SU-DHL-6 (cell line): ENCODE results near the gene KPNA4.

Experiments
- H2AFZ ChIP-seq: fragments of 200-600 bp; sonication (generic); 2 replicates; pipeline ENCODE4 v1.6.1; 2014; ENCODE audit warnings: low read depth, mild to moderate bottlenecking, moderate library complexity, mixed read lengths, antibody characterized with exemption, low read length; ENCODE audit not compliant: severe bottlenecking
- H3F3A ChIP-seq: fragments of 200-600 bp; shearing (Covaris generic); 2 replicates; pipeline ENCODE4 v1.6.0; 2016; ENCODE audit warnings: antibody characterized with exemption, mild to moderate bottlenecking; ENCODE audit not compliant: insufficient read depth
- H3K27ac ChIP-seq: fragments of 200-600 bp; sonication (generic); 2 replicates; pipeline ENCODE4 v1.5.1; 2016; ENCODE audit warnings: low read depth, mild to moderate bottlenecking, low read length, moderate library complexity, mixed read lengths
- H3K27me3 ChIP-seq: fragments of 200-600 bp; sonication (generic), shearing (Covaris generic); 2 replicates; pipeline ENCODE4 v1.6.0; 2014; ENCODE audit warnings: mild to moderate bottlenecking, low read length
- H3K36me3 ChIP-seq: fragments of 200-600 bp; sonication (generic); 2 replicates; pipeline ENCODE4 v1.6.1; 2014; ENCODE audit warnings: mild to moderate bottlenecking, low read length, mixed read lengths
- H3K4me2 ChIP-seq: fragments of 300-600, 200-600 bp; shearing (Covaris generic), sonication (generic); 2 replicates; pipeline ENCODE4 v1.6.0; 2014; ENCODE audit warnings: low read length, low read depth, mild to moderate bottlenecking; ENCODE audit not compliant: poor library complexity, severe bottlenecking
- H3K4me3 ChIP-seq: fragments of 200-600 bp; sonication (generic); 2 replicates; pipeline ENCODE4 v1.5.1; 2014; ENCODE audit warnings: antibody characterized with exemption, low read length, mild to moderate bottlenecking, mixed read lengths; ENCODE audit not compliant: insufficient read depth, poor library complexity, severe bottlenecking
- H3K79me2 ChIP-seq: fragments of 200-600 bp; sonication (generic); 2 replicates; pipeline ENCODE4 v1.6.1; 2014; ENCODE audit warnings: mild to moderate bottlenecking, low read length, moderate library complexity; ENCODE audit not compliant: insufficient read depth
- H3K9ac ChIP-seq: fragments of 200-600 bp; sonication (generic); 2 replicates; pipeline ENCODE4 v1.7.0; 2014; ENCODE audit warnings: mild to moderate bottlenecking, low read length
- H3K9me2 ChIP-seq: fragments of 200-600 bp; sonication (generic); replicated peaks from 2 replicates; pipeline ENCODE4 v1.6.1; 2014; ENCODE audit warnings: low read length; ENCODE audit not compliant: insufficient read depth
- H3K9me3 ChIP-seq: fragments of 200-600 bp; sonication (generic); 2 replicates; pipeline ENCODE4 v1.6.1; 2014; ENCODE audit warnings: low read length, mixed read lengths; ENCODE audit not compliant: insufficient read depth
- H4K20me1 ChIP-seq: fragments of 200-600 bp; sonication (generic); 2 replicates; pipeline ENCODE4 v1.6.1; 2014; ENCODE audit warnings: low read depth, mild to moderate bottlenecking, antibody characterized with exemption, low read length, moderate library complexity, mixed read lengths
- CTCF ChIP-seq: fragments of 200-600 bp; sonication (generic); IDR thresholded peaks from one replicate; pipeline ENCODE4 v1.5.1; 2017; ENCODE audit warnings: antibody characterized with exemption, mild to moderate bottlenecking, low read length, moderate library complexity; ENCODE audit not compliant: insufficient read depth, poor library complexity, severe bottlenecking
- EZH2phosphoT487 ChIP-seq: fragments of 200-600 bp; sonication (generic), shearing (Covaris generic); conservative IDR thresholded peaks from 2 replicates; pipeline ENCODE4 v1.6.1; 2018; ENCODE audit warnings: mild to moderate bottlenecking, antibody characterized with exemption, low read length, moderate library complexity, mixed read lengths

Gene KPNA4

DNA sequence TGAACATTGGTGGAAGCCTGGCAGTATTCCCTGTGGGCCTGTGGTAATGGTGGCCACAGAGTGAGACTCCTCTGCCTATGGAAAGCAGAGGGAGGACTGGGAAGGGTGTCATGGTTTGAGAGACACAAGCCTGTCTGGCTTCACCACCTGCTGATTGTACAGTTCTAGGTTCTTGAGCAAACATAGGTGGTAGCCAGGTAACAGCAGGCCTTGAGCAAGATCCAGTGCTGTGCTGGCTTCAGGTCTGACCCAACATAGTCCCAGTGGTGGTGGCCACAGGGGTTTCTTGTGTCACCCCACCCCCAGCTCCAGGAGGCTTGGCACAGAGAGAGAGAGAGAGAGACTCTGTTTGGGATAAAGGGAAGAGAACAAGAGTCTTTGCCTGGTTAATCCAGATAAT lies 22.7 kb upstream of the KPNA4 start:
- Histone ChIP-seq H3K9me2 (no peaks in the 10 kb centered on the region; the same call in 1 of the 2 replicates), H3K4me3 (no peak overlapping the region), H2AFZ (no peak overlapping the region), H3K27ac (no peak overlapping the region), H3K27me3 (no peaks in the 10 kb centered on the region), H3K9me3 (no peaks in the 10 kb centered on the region), H4K20me1 (no peaks in the 10 kb centered on the region), H3K79me2 (no peaks in the 10 kb centered on the region), H3K36me3 (no peaks in the 10 kb centered on the region), H3F3A (no peaks in the 10 kb centered on the region), H3K9ac (no peak overlapping the region), H3K4me2 (no peak overlapping the region)
- TF ChIP-seq EZH2phosphoT487 (no peak), CTCF (no peak)

GRCh38 chr3:160587105-160587504 lies 21.7 kb upstream of the KPNA4 start:
- H3K9me3 ChIP-seq, result no peaks in the 10 kb centered on the region
- no peaks in the 10 kb centered on the region for H3K36me3 ChIP-seq
- no peaks in the 10 kb centered on the region; the same call in 1 of the 2 replicates for H3K9me2 ChIP-seq
- no peak overlapping the region for H2AFZ ChIP-seq
- H3K27ac ChIP-seq, result no peak overlapping the region
- H3K79me2 ChIP-seq, result no peaks in the 10 kb centered on the region
- H3K27me3 ChIP-seq, result no peaks in the 10 kb centered on the region
- no peaks in the 10 kb centered on the region for H4K20me1 ChIP-seq
- H3K4me2 ChIP-seq, result no peak overlapping the region
- no peak for TF ChIP-seq CTCF
- no peak for TF ChIP-seq EZH2phosphoT487
- no peak overlapping the region for H3K4me3 ChIP-seq
- no peak overlapping the region for H3K9ac ChIP-seq
- no peaks in the 10 kb centered on the region for H3F3A ChIP-seq

- H3K4me2 ChIP-seq, result no peak overlapping the region
- H4K20me1 ChIP-seq, result no peaks in the 10 kb centered on the region
- H3K27ac ChIP-seq, result no peak overlapping the region
- H3K4me3 ChIP-seq, result no peak overlapping the region
- TF ChIP-seq CTCF (no peak), EZH2phosphoT487 (no peak)
- no peaks in the 10 kb centered on the region for H3K79me2 ChIP-seq
- no peaks in the 10 kb centered on the region for H3K9me3 ChIP-seq
- H3K36me3 ChIP-seq, result no peaks in the 10 kb centered on the region
- H2AFZ ChIP-seq, result no peak overlapping the region
- no peaks in the 10 kb centered on the region; the same call in 1 of the 2 replicates for H3K9me2 ChIP-seq
- no peak overlapping the region for H3K9ac ChIP-seq
- no peaks in the 10 kb centered on the region for H3F3A ChIP-seq
- no peaks in the 10 kb centered on the region for H3K27me3 ChIP-seq
Measured at GRCh38 chr3:160586679-160587078, 21.3 kb upstream of the KPNA4 start.
